ENCODE results near the gene MFAP2. TPM values are rescaled to one million over a fixed set of nuclear protein-coding genes. Genes with fewer than 3 reads are reported as not detected.

MFAP2 gene
- total and polyA plus RNA-seq, 2 of the 8 experiments (the other 6 are each of a cell fraction or from before 2014, with no cell fraction given), result 172 to 326 TPM

- TF ChIP-seq KDM4A (IDR thresholded peaks at IDR 0.05; ENCODE audit: low read depth, low read length, severe bottlenecking) (no peak), PHF8 (conservative IDR thresholded peaks at IDR 0.05; ENCODE audit: low read depth, low read length) (no peak), ASH2L (IDR thresholded peaks at IDR 0.05; ENCODE audit: low read length) (no peak), JUND (IDR thresholded peaks at IDR 0.05; ENCODE audit: low read length) (no peak), CBX8 (IDR thresholded peaks at IDR 0.05; ENCODE audit: borderline replicate concordance, low read depth, low read length) (no peak), E2F6 (IDR thresholded peaks at IDR 0.05) (no peak), CHD7 (IDR thresholded peaks at IDR 0.05; ENCODE audit: insufficient replicate concordance, low read length) (no peak), RXRA (IDR thresholded peaks at IDR 0.05; ENCODE audit: insufficient read depth, low read depth, low read length) (no peak)
These were observed 22.1 kb upstream of the MFAP2 start (continued) for GRCh38 chr1:17002524-17002902.
